ENCODE results near the gene LAMA2. TPM values are rescaled to one million over a fixed set of nuclear protein-coding genes. Genes with fewer than 3 reads are reported as not detected.

The LAMA2 gene
- total RNA-seq, 1 donor: 40.2 TPM

GRCh38 chr6:128929869-128930268, 46.9 kb downstream of the LAMA2 start:
- TF ChIP-seq, protein P1, sequence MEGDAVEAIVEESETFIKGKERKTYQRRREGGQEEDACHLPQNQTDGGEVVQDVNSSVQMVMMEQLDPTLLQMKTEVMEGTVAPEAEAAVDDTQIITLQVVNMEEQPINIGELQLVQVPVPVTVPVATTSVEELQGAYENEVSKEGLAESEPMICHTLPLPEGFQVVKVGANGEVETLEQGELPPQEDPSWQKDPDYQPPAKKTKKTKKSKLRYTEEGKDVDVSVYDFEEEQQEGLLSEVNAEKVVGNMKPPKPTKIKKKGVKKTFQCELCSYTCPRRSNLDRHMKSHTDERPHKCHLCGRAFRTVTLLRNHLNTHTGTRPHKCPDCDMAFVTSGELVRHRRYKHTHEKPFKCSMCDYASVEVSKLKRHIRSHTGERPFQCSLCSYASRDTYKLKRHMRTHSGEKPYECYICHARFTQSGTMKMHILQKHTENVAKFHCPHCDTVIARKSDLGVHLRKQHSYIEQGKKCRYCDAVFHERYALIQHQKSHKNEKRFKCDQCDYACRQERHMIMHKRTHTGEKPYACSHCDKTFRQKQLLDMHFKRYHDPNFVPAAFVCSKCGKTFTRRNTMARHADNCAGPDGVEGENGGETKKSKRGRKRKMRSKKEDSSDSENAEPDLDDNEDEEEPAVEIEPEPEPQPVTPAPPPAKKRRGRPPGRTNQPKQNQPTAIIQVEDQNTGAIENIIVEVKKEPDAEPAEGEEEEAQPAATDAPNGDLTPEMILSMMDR (IDR thresholded peaks at IDR 0.05; ENCODE audit: insufficient read depth, low read depth, low read length): no peak
- DNase-seq (ENCODE audit: low read depth): no peak
- H3K4me3 ChIP-seq (ENCODE audit: low read depth, low read length): no peak overlapping the region

GRCh38 chr6:128930321-128930720, 47.4 kb downstream of the LAMA2 start:
- no peak overlapping the region for H3K4me3 ChIP-seq (ENCODE audit: low read depth, low read length)
- DNase-seq (ENCODE audit: low read depth): no peak
- TF ChIP-seq, protein P1 (IDR thresholded peaks at IDR 0.05; ENCODE audit: insufficient read depth, low read depth, low read length): no peak

DNA sequence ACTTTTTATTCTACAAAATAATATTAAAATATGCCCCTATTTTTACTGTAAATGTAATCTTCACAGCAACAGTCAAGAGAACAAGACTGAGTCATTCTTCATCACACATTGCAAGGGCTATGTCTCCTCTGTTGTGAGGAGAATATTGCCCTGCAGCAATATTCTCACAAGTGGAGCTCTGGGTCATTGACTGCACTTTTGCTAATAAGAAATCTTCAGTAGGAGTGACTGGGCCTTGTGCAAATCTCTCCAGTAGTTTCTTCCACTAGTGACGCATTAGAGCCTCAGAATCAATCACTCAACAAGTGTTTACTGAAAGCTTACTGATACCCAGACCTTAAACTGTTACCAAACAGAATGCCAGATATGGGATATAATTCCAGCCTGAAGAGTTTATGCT, 49.1 kb downstream of the LAMA2 start:
- DNase-seq (ENCODE audit: low read depth): peak; percentile 35
- no peak overlapping the region for H3K4me3 ChIP-seq (ENCODE audit: low read depth, low read length)
- TF ChIP-seq, protein P1 (IDR thresholded peaks at IDR 0.05; ENCODE audit: insufficient read depth, low read depth, low read length): no peak

DNA sequence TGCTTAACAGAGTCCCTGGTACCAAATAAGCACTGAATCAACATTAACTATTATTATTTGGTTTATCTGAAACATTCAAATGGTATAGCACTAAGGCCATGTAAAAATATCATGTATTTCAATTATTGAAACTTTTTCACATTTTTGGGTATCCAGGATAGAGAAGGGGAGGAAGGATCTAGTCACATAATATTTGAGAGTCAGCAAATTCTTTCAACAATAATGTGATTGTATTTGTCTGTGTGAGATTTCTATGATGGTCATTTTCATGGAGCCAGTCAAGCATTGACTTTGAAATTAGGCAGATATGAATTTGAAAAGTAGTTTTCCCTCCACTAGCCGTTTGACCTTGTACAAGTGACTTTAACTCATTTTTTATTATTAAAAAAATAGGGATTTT, 67.9 kb downstream of the LAMA2 start:
- DNase-seq (ENCODE audit: low read depth): no peak
- TF ChIP-seq, protein P1 (IDR thresholded peaks at IDR 0.05; ENCODE audit: insufficient read depth, low read depth, low read length): no peak
- no peak overlapping the region for H3K4me3 ChIP-seq (ENCODE audit: low read depth, low read length)

GRCh38 chr6:128952902-128953301, 70.0 kb downstream of the LAMA2 start:
- H3K4me3 ChIP-seq (ENCODE audit: low read depth, low read length): no peak overlapping the region
- TF ChIP-seq, protein P1 (IDR thresholded peaks at IDR 0.05; ENCODE audit: insufficient read depth, low read depth, low read length): no peak
- no peak for DNase-seq (ENCODE audit: low read depth)

DNA sequence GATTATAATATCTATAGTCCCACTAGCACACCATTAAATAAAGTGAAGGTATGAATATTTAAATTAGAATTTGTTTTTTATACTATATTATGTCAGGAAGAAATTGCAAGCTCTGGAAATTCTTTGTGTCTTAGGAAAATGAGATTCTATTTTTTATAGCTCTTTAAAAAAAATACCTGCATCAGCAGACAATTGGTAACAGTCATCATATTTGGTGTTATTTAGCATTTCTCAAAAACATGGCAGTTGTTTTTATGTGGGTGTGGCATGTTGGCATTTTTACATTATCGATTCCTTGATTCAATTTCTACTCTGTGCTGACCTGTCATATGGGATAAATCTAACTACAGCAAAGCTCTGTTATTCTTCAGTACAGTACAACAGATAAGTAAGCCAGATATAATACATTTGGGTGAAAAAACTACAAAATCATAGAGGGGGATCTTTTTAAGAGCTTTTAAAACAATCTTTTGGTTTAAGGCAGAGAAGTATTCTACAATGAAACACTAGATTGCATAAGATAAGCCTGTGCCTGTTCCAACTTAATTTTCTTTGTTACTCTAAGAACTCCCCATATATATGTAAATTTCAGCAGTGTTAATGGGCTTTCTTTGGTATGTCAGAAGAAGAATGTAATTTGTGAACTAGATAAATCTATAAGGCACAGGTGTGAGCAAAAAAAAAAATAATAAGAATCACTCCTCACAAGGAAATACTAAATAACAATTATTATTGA, 71.5 kb downstream of the LAMA2 start:
- DNase-seq (ENCODE audit: low read depth): no peak
- TF ChIP-seq, protein P1 (IDR thresholded peaks at IDR 0.05; ENCODE audit: insufficient read depth, low read depth, low read length): no peak
- H3K4me3 ChIP-seq (ENCODE audit: low read depth, low read length): no peak overlapping the region

DNA sequence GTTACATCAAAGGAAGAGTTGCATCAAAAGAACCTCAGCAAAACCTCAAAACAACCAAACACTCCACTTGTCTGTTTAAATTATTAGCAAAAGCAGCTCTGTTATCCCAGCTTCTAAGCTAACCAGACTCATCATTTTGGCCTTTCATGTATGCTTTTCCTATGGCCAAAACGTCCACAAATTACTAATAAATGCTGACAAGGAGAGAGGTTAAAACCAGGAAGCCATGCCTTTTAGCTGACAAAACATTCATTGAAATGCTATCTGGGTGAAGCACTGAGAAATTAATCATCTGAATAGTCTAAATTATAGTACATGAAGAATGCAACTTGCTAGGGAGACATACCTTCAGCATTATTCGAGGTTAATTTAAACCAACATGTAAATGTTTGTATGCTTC, 80.6 kb downstream of the LAMA2 start:
- no peak overlapping the region for H3K4me3 ChIP-seq (ENCODE audit: low read depth, low read length)
- TF ChIP-seq, protein P1 (IDR thresholded peaks at IDR 0.05; ENCODE audit: insufficient read depth, low read depth, low read length): no peak
- peak; percentile 78 for DNase-seq (ENCODE audit: low read depth)
